K562 (cell line): Measurements from ENCODE around the gene TMIGD3. TPM values are rescaled to one million over a fixed set of nuclear protein-coding genes. Genes with fewer than 3 reads are reported as not detected.
A peak's percentile ranks its signal among the peaks of the same experiment; 100 is the strongest.

Experiments used
- ADNP ChIP-seq: fragments of 200-800 bp; sonication (Bioruptor generic); IDR thresholded peaks from 2 replicates; pipeline ENCODE4 v1.6.1; 2016; ENCODE audit warnings: missing genetic modification characterization, missing compliant biosample characterization
- CC2D1A ChIP-seq: fragments of 450-650 bp; IDR thresholded peaks from 2 replicates; pipeline ENCODE4 v1.6.1; 2017; ENCODE audit warnings: mild to moderate bottlenecking
- CTBP1 ChIP-seq: fragments of 450-650 bp; IDR thresholded peaks from 2 replicates; pipeline ENCODE4 v1.6.1; 2016; ENCODE audit warnings: borderline replicate concordance
- HNRNPH1 ChIP-seq: fragments of 200-400 bp; formaldehyde crosslinking; optimal IDR thresholded peaks from 2 replicates; pipeline ENCODE3; 2017; ENCODE audit warnings: low read depth, mild to moderate bottlenecking, low read length, moderate library complexity
- JUND ChIP-seq, 2 experiments: IDR thresholded peaks; 2 replicates in 1 of 2; 3 replicates in 1 of 2; pipeline ENCODE4 v1.6.1; 2011; ENCODE audit warnings: borderline replicate concordance in 2 of 2, low read depth in 2 of 2, low read length in 2 of 2, improper control_type of control experiment in 1 of 2, missing biosample characterization in 1 of 2, missing genetic modification characterization in 1 of 2, missing genetic modification reagents in 1 of 2
- RAD21 ChIP-seq, 2 experiments: fragments of 250-450 bp in 1 of 2; fragments of 450-650 bp in 1 of 2; sonication (Bioruptor Pico) in 1 of 2; formaldehyde crosslinking in 1 of 2; IDR thresholded peaks in 1 of 2; conservative IDR thresholded peaks in 1 of 2; 2 replicates each; pipeline versions ENCODE4 v1.4.0 to v1.8.0; 2020 to 2022; ENCODE audit warnings: mild to moderate bottlenecking in 2 of 2, moderate library complexity in 1 of 2
- SMC3 ChIP-seq: conservative IDR thresholded peaks from 2 replicates; pipeline ENCODE4 v1.6.1; 2011; ENCODE audit warnings: low read depth, low read length, improper control_type of control experiment; ENCODE audit not compliant: insufficient read depth
- TCF7 ChIP-seq: sonication (generic); IDR thresholded peaks from 2 replicates; pipeline ENCODE4 v1.6.1; 2016; ENCODE audit warnings: antibody characterized with exemption, borderline replicate concordance
- TFAP4 ChIP-seq: sonication (generic); formaldehyde crosslinking; IDR thresholded peaks from 2 replicates; pipeline ENCODE4 v1.8.0; 2022; ENCODE audit warnings: missing genetic modification reagents, mild to moderate bottlenecking, moderate library complexity, borderline replicate concordance
- UBTF ChIP-seq, 2 experiments: IDR thresholded peaks; 2 replicates each; pipeline ENCODE4 v1.6.1; 2012; ENCODE audit warnings: improper control_type of control experiment in 2 of 2, low read depth in 2 of 2, low read length in 2 of 2, borderline replicate concordance in 1 of 2
- ZFP36 ChIP-seq: fragments of 150-350 bp; IDR thresholded peaks from 2 replicates; pipeline ENCODE4 v1.6.1; 2018; ENCODE audit warnings: low read length, low read depth; ENCODE audit not compliant: partially characterized antibody
- polyA plus RNA-seq, 8 experiments: library from polyadenylated mRNA; depleted of rRNA in 4 of 8; stranded (reverse) in 5 of 8; unstranded in 3 of 8; fragments of >200 nt; fragmentation: Nextera tagmentation in 2 of 8; fragmentation: Illumina TruSeq in 1 of 8; extraction: Ambion mirVana in 2 of 8; extraction: Trizol in 1 of 8; gene quantifications; 2 replicates each; pipeline versions ENCODE4 v1.2.1 to v1.2.3, GENCODE V29; 2011 to 2014; ENCODE audit warnings: inconsistent platforms in 1 of 8, missing spikeins in 1 of 8
- total RNA-seq, 7 experiments: library from RNA; depleted of rRNA in 6 of 7; stranded (reverse); fragments of >200 nt in 6 of 7; fragmentation: Illumina TruSeq in 2 of 7; extraction: Trizol in 2 of 7; gene quantifications; 2 replicates each; pipeline versions ENCODE4 v1.2.1 to v1.2.3, GENCODE V29; 2011 to 2021; ENCODE audit warnings: low replicate concordance in 1 of 7
- TF ChIP-seq, protein P1 (sequence below), 2 experiments: fragments of 450-650 bp; formaldehyde crosslinking in 1 of 2; IDR thresholded peaks; 2 replicates each; pipeline versions ENCODE4 v1.4.0 to v1.6.1; 2014 to 2020; ENCODE audit warnings: mild to moderate bottlenecking in 2 of 2, borderline replicate concordance in 1 of 2, low read depth in 1 of 2

Gene TMIGD3
- total and polyA plus RNA-seq, 9 of the 15 experiments (the other 6 are each of a cell fraction or from before 2014, with no cell fraction given): 0.11 to 0.13 (median 0.11) TPM; not detected in 6

- TF ChIP-seq, protein P1, sequence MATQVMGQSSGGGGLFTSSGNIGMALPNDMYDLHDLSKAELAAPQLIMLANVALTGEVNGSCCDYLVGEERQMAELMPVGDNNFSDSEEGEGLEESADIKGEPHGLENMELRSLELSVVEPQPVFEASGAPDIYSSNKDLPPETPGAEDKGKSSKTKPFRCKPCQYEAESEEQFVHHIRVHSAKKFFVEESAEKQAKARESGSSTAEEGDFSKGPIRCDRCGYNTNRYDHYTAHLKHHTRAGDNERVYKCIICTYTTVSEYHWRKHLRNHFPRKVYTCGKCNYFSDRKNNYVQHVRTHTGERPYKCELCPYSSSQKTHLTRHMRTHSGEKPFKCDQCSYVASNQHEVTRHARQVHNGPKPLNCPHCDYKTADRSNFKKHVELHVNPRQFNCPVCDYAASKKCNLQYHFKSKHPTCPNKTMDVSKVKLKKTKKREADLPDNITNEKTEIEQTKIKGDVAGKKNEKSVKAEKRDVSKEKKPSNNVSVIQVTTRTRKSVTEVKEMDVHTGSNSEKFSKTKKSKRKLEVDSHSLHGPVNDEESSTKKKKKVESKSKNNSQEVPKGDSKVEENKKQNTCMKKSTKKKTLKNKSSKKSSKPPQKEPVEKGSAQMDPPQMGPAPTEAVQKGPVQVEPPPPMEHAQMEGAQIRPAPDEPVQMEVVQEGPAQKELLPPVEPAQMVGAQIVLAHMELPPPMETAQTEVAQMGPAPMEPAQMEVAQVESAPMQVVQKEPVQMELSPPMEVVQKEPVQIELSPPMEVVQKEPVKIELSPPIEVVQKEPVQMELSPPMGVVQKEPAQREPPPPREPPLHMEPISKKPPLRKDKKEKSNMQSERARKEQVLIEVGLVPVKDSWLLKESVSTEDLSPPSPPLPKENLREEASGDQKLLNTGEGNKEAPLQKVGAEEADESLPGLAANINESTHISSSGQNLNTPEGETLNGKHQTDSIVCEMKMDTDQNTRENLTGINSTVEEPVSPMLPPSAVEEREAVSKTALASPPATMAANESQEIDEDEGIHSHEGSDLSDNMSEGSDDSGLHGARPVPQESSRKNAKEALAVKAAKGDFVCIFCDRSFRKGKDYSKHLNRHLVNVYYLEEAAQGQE (IDR thresholded peaks at IDR 0.05; ENCODE audit: borderline replicate concordance): peak; percentile 91
- TF ChIP-seq, protein P1 (CRISPR knock-in tag; IDR thresholded peaks at IDR 0.05; ENCODE audit: low read depth): no peak
- TF ChIP-seq CTBP1 (0 out of 2 replicates have a peak, but pooled peaks have one; percentile 13), RAD21 (CRISPR knock-in tag; conservative IDR thresholded peaks at IDR 0.05 in 1 of 2, IDR thresholded peaks at IDR 0.05 in 1 of 2) (peak; percentile 98), JUND (IDR thresholded peaks at IDR 0.05; ENCODE audit: borderline replicate concordance, low read depth, low read length) (peak; percentile 51; the same call in 1 of the 2 replicates), JUND (tag; IDR thresholded peaks at IDR 0.05; ENCODE audit: borderline replicate concordance, low read depth, low read length) (no peak; the same call in 2 of the 3 replicates), TFAP4 (CRISPR knock-in tag) (peak; percentile 77), TCF7 (0 out of 2 replicates have a peak, but pooled peaks have one; percentile 36), SMC3 (peak; percentile 92), ZFP36 (peak; percentile 24), ADNP (no peak), UBTF (IDR thresholded peaks at IDR 0.05; ENCODE audit: borderline replicate concordance in 1 of 2, low read depth in 2 of 2, low read length in 2 of 2) (no peak), CC2D1A (peak; percentile 79; the same call in 1 of the 2 replicates), HNRNPH1 (no peak)
Measured at GRCh38 chr1:111481387-111482221, 21.8 kb downstream of the TMIGD3 start (continued).
